ENCODE results near the gene PDS5A.

The PDS5A gene

GRCh38 chr4:39913471-39913870 is 64.2 kb downstream of the PDS5A start:
- no peaks in the 10 kb centered on the region for H3K27me3 ChIP-seq (ENCODE audit: insufficient read depth, low read length)
- H3K4me3 ChIP-seq (ENCODE audit: low read depth, low read length): no peak overlapping the region
- H2BK12ac ChIP-seq (ENCODE audit: low read length): no peak overlapping the region
- no peak overlapping the region for H3K4ac ChIP-seq (ENCODE audit: low read depth, low read length)
- no peaks in the 10 kb centered on the region for H3K9me3 ChIP-seq (ENCODE audit: insufficient read depth, low read depth, low read length)
- H2BK5ac ChIP-seq (ENCODE audit: low read depth, low read length, poor library complexity): no peak overlapping the region
- H2BK120ac ChIP-seq (ENCODE audit: insufficient read depth, low read length, poor library complexity): no peak overlapping the region
- no peak overlapping the region for H4K12ac ChIP-seq (ENCODE audit: low read depth, low read length)
- H4K8ac ChIP-seq (ENCODE audit: low read depth, low read length): no peak overlapping the region
- H2AK5ac ChIP-seq (ENCODE audit: low read length): no peak overlapping the region
- H3K4me1 ChIP-seq (ENCODE audit: control insufficient read depth in 1 of 2, insufficient read depth in 2 of 2, low read length in 2 of 2): no peaks in the 10 kb centered on the region
- no peak overlapping the region for H3K4me2 ChIP-seq (ENCODE audit: low read length)
- H4K91ac ChIP-seq (ENCODE audit: low read depth, low read length): no peak overlapping the region
- H3K36me3 ChIP-seq (ENCODE audit: control insufficient read depth in 1 of 2, insufficient read depth in 2 of 2, low read length in 2 of 2): peaks cover 28% of the 10 kb centered on the region in 2 experiments
- H3K79me1 ChIP-seq (ENCODE audit: low read length): no peaks in the 10 kb centered on the region
- H3K23ac ChIP-seq (ENCODE audit: low read length): no peak overlapping the region
- no peaks in the 10 kb centered on the region for H3K79me2 ChIP-seq (ENCODE audit: control insufficient read depth, insufficient read depth, low read length, poor library complexity)
- DNase-seq: no peak
- no peak overlapping the region for H2AFZ ChIP-seq (ENCODE audit: insufficient read depth, low read length, poor library complexity)
- no peak overlapping the region for H3K9ac ChIP-seq (ENCODE audit: low read length)
- no CpG with 5 or more reads among the region's 4 CpGs for WGBS (ENCODE audit: extremely low coverage, insufficient coverage, insufficient read length)
- H3K14ac ChIP-seq (ENCODE audit: low read length): no peak overlapping the region
- no peak overlapping the region for H3K27ac ChIP-seq (ENCODE audit: low read depth, low read length)
- no peak overlapping the region for H3K18ac ChIP-seq (ENCODE audit: low read length)

- no peak overlapping the region for H3K14ac ChIP-seq (ENCODE audit: low read length)
- H2BK5ac ChIP-seq (ENCODE audit: low read depth, low read length, poor library complexity): no peak overlapping the region
- H3K4me1 ChIP-seq (ENCODE audit: control insufficient read depth in 1 of 2, insufficient read depth in 2 of 2, low read length in 2 of 2): no peaks in the 10 kb centered on the region
- H2BK12ac ChIP-seq (ENCODE audit: low read length): no peak overlapping the region
- H2BK120ac ChIP-seq (ENCODE audit: insufficient read depth, low read length, poor library complexity): no peak overlapping the region
- no peaks in the 10 kb centered on the region for H3K79me2 ChIP-seq (ENCODE audit: control insufficient read depth, insufficient read depth, low read length, poor library complexity)
- DNase-seq: no peak
- H3K36me3 ChIP-seq (ENCODE audit: control insufficient read depth in 1 of 2, insufficient read depth in 2 of 2, low read length in 2 of 2): peaks cover 20% of the 10 kb centered on the region in 2 experiments
- H2AK5ac ChIP-seq (ENCODE audit: low read length): no peak overlapping the region
- H3K4me2 ChIP-seq (ENCODE audit: low read length): no peak overlapping the region
- no peak overlapping the region for H3K18ac ChIP-seq (ENCODE audit: low read length)
- H3K23ac ChIP-seq (ENCODE audit: low read length): no peak overlapping the region
- no peak overlapping the region for H4K8ac ChIP-seq (ENCODE audit: low read depth, low read length)
- H3K4me3 ChIP-seq (ENCODE audit: low read depth, low read length): no peak overlapping the region
- H3K4ac ChIP-seq (ENCODE audit: low read depth, low read length): no peak overlapping the region
- no CpG with 5 or more reads among the region's 3 CpGs for WGBS (ENCODE audit: extremely low coverage, insufficient coverage, insufficient read length)
- H4K91ac ChIP-seq (ENCODE audit: low read depth, low read length): no peak overlapping the region
- H3K9me3 ChIP-seq (ENCODE audit: insufficient read depth, low read depth, low read length): no peaks in the 10 kb centered on the region
- H3K27me3 ChIP-seq (ENCODE audit: insufficient read depth, low read length): no peaks in the 10 kb centered on the region
- H2AFZ ChIP-seq (ENCODE audit: insufficient read depth, low read length, poor library complexity): no peak overlapping the region
- H3K9ac ChIP-seq (ENCODE audit: low read length): no peak overlapping the region
- H3K79me1 ChIP-seq (ENCODE audit: low read length): no peaks in the 10 kb centered on the region
- no peak overlapping the region for H4K12ac ChIP-seq (ENCODE audit: low read depth, low read length)
- H3K27ac ChIP-seq (ENCODE audit: low read depth, low read length): no peak overlapping the region
Observed at GRCh38 chr4:39910064-39910463, 67.6 kb downstream of the PDS5A start.

GRCh38 chr4:39908284-39908683 is 69.4 kb downstream of the PDS5A start:
- no peak overlapping the region for H4K91ac ChIP-seq (ENCODE audit: low read depth, low read length)
- H4K8ac ChIP-seq (ENCODE audit: low read depth, low read length): no peak overlapping the region
- H2BK5ac ChIP-seq (ENCODE audit: low read depth, low read length, poor library complexity): no peak overlapping the region
- no peaks in the 10 kb centered on the region for H3K27me3 ChIP-seq (ENCODE audit: insufficient read depth, low read length)
- H3K9me3 ChIP-seq (ENCODE audit: insufficient read depth, low read depth, low read length): no peaks in the 10 kb centered on the region
- no peak overlapping the region for H4K12ac ChIP-seq (ENCODE audit: low read depth, low read length)
- no peak overlapping the region for H2AK5ac ChIP-seq (ENCODE audit: low read length)
- no peak overlapping the region for H3K4me3 ChIP-seq (ENCODE audit: low read depth, low read length)
- H3K14ac ChIP-seq (ENCODE audit: low read length): no peak overlapping the region
- H3K4ac ChIP-seq (ENCODE audit: low read depth, low read length): no peak overlapping the region
- H3K4me1 ChIP-seq (ENCODE audit: control insufficient read depth in 1 of 2, insufficient read depth in 2 of 2, low read length in 2 of 2): no peaks in the 10 kb centered on the region
- H3K4me2 ChIP-seq (ENCODE audit: low read length): no peak overlapping the region
- no peak for DNase-seq
- no peak overlapping the region for H3K23ac ChIP-seq (ENCODE audit: low read length)
- H3K79me1 ChIP-seq (ENCODE audit: low read length): no peaks in the 10 kb centered on the region
- H3K18ac ChIP-seq (ENCODE audit: low read length): no peak overlapping the region
- H2BK120ac ChIP-seq (ENCODE audit: insufficient read depth, low read length, poor library complexity): no peak overlapping the region
- H3K9ac ChIP-seq (ENCODE audit: low read length): no peak overlapping the region
- peaks cover 14 to 16% of the 10 kb centered on the region in 2 experiments for H3K36me3 ChIP-seq (ENCODE audit: control insufficient read depth in 1 of 2, insufficient read depth in 2 of 2, low read length in 2 of 2)
- no peaks in the 10 kb centered on the region for H3K79me2 ChIP-seq (ENCODE audit: control insufficient read depth, insufficient read depth, low read length, poor library complexity)
- no peak overlapping the region for H3K27ac ChIP-seq (ENCODE audit: low read depth, low read length)
- WGBS (ENCODE audit: extremely low coverage, insufficient coverage, insufficient read length): no CpG with 5 or more reads among the region's 2 CpGs
- H2AFZ ChIP-seq (ENCODE audit: insufficient read depth, low read length, poor library complexity): no peak overlapping the region
- no peak overlapping the region for H2BK12ac ChIP-seq (ENCODE audit: low read length)

DNA sequence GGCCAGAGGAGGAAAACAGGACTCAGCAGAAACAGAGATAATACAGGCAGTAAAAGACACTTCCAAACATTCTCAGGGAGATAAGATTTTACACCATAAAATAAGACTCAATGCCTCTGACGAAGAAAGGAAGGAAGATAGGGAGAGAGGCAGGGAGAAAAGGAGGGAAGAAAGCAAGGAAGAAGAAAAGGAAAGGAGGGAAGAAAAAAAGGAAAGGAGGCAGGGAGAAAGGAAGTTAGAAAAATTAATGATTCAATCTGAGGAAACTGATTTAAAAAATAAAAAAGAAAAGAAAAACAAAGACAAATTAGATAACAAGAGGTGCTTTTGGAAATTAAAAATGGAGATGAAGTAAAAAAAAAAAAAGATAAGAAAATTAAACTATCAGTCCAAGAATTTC is 72.1 kb downstream of the PDS5A start:
- no peak overlapping the region for H4K8ac ChIP-seq (ENCODE audit: low read depth, low read length)

More for the DNA sequence above, 72.1 kb downstream of the PDS5A start:
- no peak overlapping the region for H3K4me3 ChIP-seq (ENCODE audit: low read depth, low read length)
- no peak overlapping the region for H2BK12ac ChIP-seq (ENCODE audit: low read length)
- no peak overlapping the region for H2BK5ac ChIP-seq (ENCODE audit: low read depth, low read length, poor library complexity)
- no peaks in the 10 kb centered on the region for H3K79me2 ChIP-seq (ENCODE audit: control insufficient read depth, insufficient read depth, low read length, poor library complexity)
- no peaks in the 10 kb centered on the region for H3K9me3 ChIP-seq (ENCODE audit: insufficient read depth, low read depth, low read length)
- no peaks in the 10 kb centered on the region for H3K79me1 ChIP-seq (ENCODE audit: low read length)
- no peaks in the 10 kb centered on the region for H3K27me3 ChIP-seq (ENCODE audit: insufficient read depth, low read length)
- H3K4me1 ChIP-seq (ENCODE audit: control insufficient read depth in 1 of 2, insufficient read depth in 2 of 2, low read length in 2 of 2): no peaks in the 10 kb centered on the region
- no peak overlapping the region for H3K9ac ChIP-seq (ENCODE audit: low read length)
- H3K14ac ChIP-seq (ENCODE audit: low read length): no peak overlapping the region
- H3K4ac ChIP-seq (ENCODE audit: low read depth, low read length): no peak overlapping the region
- no peak overlapping the region for H4K91ac ChIP-seq (ENCODE audit: low read depth, low read length)
- H4K12ac ChIP-seq (ENCODE audit: low read depth, low read length): no peak overlapping the region
- no peak overlapping the region for H2AFZ ChIP-seq (ENCODE audit: insufficient read depth, low read length, poor library complexity)
- no peak overlapping the region for H3K23ac ChIP-seq (ENCODE audit: low read length)
- no peak overlapping the region for H3K27ac ChIP-seq (ENCODE audit: low read depth, low read length)
- H2AK5ac ChIP-seq (ENCODE audit: low read length): no peak overlapping the region
- H3K36me3 ChIP-seq (ENCODE audit: control insufficient read depth in 1 of 2, insufficient read depth in 2 of 2, low read length in 2 of 2): peaks cover 13 to 14% of the 10 kb centered on the region in 2 experiments
- H2BK120ac ChIP-seq (ENCODE audit: insufficient read depth, low read length, poor library complexity): no peak overlapping the region
- no peak overlapping the region for H3K4me2 ChIP-seq (ENCODE audit: low read length)
- no peak overlapping the region for H3K18ac ChIP-seq (ENCODE audit: low read length)
- WGBS (ENCODE audit: extremely low coverage, insufficient coverage, insufficient read length): no CpG with 5 or more reads among the region's 1 CpG
- no peak for DNase-seq
